IPS DF 4.7 (cell line): ENCODE results near the gene C1orf74.
A peak's percentile ranks its signal among the peaks of the same experiment; 100 is the strongest.

Experiments
- DNase-seq: peaks from one replicate; pipeline ENCODE4 v3.0.0-alpha.2; 2013; ENCODE audit warnings: low spot score; ENCODE audit errors: extremely low read depth

C1orf74 gene

GRCh38 chr1:209784265-209785169 lies at the start of gene C1orf74:
Gene C1orf74 (minus strand): TSS chr1:209784559. CDS start chr1:209783634, 925 bp downstream.
- DNase-seq, result peak; percentile 89

- DNase-seq, result no peak
Observed at GRCh38 chr1:209831615-209832014, 47.3 kb upstream of the C1orf74 start.

DNA sequence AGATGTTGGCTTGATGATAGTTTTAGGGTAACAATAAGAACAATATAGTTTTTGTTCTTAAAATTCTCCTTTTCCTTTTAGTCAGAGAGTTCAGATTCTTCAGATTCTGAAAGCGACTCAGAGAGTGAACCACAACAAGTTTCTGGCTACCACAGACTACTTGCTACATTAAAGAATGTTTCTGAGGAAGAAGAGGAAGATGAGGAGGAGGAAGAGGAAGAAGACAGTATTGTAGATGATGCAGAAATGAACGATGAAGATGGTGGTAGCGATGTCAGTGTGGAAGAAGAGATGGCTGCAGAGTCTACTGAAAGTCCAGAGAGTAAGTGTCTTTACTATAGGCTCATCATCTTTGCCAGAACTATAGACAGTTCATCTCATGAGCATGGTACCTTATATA lies 46.4 kb upstream of the C1orf74 start:
- no peak for DNase-seq

- DNase-seq, result no peak
Observed at GRCh38 chr1:209829716-209830115, 45.4 kb upstream of the C1orf74 start.

DNA sequence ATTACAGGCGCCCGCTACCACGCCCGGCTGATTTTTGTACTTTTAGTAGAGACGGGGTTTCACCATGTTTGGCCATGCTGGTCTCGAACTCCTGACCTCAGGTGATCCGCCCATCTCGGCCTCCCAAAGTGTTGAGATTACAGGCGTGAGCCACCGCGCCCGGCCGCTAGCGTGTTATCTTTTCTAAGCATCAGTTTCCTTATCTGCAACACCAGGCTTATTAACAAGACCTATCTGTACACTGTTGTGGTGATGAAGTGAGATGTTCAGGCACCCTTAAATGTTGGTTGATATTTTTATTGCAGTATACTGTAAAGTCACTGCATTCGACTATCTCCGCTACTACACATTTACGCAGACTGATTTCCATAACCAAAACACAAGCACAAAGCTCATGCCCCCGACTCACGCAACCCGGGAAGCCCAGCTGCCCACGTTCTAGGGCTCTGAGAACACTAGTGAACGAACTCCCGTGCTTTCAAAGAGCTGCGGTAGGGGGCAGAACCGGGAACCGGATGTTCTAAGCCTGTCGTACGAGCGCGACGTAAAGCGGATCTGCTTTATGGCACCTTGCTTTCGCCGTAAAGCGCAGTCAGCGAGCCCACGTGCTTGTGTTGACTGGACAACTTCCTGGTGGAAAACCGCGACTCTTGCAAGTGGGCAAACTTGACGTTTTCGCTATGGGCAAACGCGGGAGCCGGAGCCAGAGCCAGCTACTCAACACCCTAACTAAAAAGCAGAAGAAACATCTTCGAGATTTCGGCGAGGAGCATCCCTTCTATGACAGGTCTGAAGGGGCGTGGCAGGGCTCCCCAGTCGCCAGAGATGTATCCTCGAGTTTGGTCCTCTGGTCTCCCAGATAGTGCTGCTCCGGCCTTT lies 43.3 kb upstream of the C1orf74 start, which contains the start of gene UTP25:
UTP25 (plus strand) TSS at position 589 of the 879 bp plus-strand sequence; CDS start at position 681, 92 bp downstream.
- peak; percentile 94 for DNase-seq

DNA sequence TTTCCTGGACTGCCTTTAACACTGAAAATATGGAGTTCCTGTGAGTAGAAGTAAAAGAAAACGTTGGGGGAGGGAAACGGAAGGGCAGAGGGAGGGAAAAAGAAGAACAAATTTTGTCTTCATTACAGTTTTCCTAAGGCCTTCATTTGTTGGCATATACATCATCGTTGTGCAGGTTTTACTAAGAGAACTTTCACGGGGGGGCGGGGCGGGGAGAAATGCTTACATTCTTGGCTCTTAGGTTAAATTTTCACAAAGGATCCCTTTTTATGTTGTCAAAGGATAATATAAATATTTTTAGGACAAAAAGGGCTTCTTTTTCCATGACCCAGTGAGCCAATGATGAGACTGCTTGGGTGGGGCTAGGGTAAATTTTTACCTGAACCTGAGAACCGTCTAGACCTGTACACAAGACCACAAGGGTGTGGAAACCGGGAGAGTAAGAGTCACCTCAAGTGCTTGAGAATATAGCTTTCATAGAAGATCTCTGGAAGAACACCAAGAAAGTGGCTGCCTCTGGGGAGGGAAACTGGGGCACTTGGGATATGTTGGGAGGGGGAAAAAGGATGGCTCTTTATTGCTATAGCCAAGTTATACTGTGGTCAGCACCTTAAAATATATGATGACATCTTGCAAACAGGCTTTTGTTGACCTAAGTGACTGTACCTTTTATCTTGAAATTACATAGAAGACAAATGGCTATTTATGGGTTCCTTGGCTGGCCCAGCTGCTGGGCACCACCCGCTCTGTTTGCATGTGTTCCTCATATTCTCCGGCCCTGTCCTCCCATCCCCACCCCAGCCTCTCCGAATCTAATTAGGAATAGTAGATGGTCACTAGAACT lies 41.5 kb upstream of the C1orf74 start:
- DNase-seq, result no peak

DNA sequence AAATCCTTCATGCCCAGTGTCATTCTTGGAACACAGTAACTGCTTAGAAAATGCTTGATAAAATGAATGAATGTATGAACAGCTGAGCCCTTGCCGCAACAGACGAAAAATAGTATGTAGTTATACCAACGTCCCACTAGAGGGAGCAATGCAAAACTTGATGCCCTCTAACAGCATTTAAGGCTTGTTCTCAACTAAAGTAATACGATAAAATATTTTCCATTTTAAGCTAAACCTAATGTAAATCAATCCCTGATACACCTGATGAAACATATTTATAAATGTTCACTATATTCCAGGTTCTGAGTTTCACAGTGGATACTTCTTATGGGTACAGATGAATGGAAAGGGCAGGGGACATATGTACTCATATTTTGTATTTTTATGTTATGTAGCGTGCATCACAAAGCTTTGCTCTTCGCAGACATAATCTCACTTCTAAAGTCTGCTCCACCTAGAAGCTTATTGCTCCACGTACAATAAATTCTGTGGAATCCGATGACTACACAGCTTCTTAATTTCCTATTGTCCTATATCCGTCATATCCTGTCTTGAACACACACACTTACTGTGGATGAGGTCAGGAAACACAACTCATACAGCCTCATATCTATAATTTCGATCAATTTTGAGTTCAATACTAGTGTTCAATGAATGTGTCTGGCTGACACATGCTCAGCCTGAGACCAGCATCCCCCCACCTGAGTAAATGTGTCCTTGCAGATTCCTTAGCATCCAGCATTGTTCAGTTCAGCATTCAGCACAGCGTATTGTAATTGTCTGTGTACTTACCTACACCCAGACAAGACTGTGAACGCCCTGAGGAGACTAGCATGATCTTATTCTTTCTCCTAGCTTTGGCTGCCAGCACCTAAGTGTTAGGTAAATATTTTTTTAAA lies 39.0 kb upstream of the C1orf74 start:
- no peak for DNase-seq

DNA sequence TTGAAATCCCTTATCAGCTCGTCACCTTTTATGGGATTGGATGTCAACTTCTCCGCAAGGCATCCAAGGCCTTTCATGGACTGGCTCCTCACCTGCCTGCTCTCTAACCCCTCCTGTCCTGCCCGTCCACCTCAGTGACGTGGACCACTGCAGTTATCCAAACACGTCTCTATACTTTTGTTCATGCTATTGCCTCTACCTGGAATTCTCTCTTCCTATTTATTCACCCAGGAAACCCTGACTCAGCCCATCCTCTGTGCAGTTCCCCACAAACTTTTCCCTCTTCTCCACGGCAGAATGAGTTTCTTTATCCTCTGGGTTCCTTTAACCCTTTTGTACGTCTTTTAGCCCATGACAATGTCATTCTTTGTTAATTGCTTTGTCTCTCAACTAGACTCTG lies 38.3 kb upstream of the C1orf74 start:
- no peak for DNase-seq

DNA sequence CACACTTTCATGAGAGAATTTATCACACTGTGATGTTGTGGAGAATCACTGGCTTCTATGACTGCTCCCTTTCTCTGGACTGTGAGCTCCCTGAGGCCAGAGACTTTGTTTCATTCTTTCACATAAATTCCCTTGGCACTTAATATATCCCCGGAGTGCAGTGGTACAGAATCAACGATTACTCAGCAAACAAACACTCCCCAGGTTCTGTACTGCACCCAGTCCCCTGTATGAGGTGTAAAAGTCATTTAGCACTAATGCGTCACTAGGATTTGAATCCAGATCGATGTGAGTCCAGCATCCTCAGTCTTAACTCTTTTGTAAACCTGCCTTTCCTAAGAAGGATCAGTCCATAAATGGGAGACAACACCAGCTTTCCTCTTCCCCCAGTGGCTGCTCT lies 36.6 kb upstream of the C1orf74 start:
- no peak for DNase-seq

- no peak for DNase-seq
Observed at GRCh38 chr1:209819058-209819457, 34.7 kb upstream of the C1orf74 start.

DNA sequence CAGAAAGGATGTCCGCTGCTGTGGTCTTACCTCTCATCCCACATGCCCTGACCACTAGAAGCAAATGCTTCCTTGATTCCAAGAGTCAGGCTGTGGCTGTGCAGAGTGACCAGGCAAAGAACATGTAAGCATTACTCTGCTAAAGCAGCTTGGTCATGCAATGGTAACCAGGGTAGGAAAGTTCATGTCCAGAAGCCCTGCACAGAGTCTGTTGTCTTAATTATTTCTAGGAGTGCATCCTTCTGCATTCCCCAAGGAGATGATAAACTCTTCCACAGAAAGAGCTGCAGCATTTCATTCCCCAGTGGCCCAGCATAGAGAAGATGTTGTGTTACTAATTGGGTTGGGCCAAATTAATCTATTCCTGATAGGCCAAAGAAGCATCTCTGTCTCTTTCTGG lies 33.3 kb upstream of the C1orf74 start:
- no peak for DNase-seq

DNA sequence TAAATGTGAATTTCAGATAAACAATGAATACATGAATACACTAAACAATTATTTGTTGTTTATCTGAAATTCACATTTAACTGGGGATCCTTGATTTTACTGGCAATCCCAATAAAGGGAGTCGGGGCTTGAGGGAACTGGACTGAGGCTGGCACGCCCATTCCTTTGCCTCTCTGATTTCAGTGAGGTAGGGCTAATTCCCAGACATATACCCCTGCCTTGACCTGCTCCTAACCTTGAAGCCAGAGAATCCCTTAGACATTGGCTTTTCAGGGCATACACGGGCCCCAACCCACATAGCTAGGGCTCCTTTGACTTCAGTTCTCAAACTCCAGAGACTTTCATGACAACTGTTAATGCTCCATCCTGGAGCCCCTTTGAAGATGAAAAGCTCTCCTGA lies 32.6 kb upstream of the C1orf74 start:
- DNase-seq, result no peak

DNA sequence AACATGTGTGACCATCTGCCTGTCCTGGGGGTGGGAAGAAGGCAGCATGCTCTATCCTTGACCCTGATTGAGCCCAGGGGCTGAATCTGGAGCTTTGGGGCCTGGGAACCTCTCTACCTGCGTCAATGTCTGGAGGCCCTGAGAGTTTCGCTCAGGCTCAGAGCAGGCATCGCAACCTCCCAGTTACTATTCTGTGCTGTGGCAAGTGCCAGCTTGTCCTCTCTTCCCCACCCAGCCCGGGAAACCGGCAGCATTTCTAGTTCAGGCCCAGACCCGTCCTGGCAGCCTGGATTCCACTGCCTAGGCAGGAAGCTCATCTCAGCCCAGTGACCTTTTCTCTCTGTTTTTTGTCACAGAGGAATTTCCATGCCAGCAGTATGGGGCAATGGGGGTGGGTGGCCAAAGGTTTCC lies 31.6 kb upstream of the C1orf74 start:
- no peak for DNase-seq

DNA sequence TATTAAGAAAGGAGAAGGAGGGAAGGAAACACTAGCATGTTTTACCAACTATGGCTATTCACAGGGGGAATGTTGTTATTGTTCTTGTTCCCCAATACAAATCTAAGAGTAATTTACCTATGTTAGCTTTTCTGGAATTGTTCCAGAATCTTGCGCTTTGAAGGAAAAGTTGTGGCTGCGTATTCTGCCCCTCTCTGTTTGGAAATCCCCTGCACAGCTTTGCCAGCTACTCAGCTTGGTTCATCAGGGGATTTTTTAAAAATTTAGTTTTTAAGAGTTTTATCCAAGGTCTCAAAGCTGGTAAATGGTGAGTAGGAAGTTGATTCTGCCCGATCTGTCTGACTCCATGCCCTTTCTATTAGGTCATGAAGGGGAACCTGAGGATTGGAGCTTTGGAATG lies 31.1 kb upstream of the C1orf74 start:
- no peak for DNase-seq

- no peak for DNase-seq
Observed at GRCh38 chr1:209813902-209814301, 29.5 kb upstream of the C1orf74 start.

DNA sequence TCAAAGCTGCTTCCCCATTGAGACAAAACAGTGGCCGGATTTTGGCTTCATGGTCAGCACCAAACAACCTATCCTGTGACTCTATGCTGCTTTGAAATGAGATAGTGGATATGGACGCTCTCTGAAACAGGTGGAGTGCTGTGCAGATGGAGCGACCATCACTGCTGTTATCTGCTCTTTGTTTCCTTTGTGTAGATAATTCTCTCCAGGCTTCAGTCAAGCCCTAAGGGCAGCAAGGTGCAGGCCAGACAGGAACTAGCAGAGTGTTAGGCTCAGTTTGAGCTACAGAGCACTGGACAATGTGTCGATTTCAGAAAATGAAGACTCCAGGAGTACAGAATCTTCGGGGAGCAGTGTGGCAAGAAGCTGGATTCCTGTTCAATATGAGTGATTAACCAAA lies 26.4 kb upstream of the C1orf74 start:
- DNase-seq, result no peak

DNA sequence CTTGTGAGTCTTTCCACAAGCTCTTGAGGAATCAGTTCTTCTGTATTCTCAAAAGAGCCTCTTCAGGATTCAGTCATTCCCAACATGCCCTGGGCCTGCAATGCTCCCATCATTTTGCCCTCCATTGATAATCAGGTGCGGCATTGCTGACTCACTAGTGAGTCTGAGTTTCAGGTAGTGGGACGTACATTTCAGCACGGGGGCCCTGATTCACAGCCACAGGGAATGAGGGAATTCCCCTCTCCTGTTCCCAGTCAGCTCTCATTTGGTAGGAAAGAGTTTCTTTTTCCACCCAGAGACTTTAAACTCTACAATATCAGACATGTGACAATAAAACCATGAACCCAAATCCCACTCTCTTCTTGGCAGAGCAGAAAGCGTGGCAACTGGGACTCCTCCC lies 25.3 kb upstream of the C1orf74 start:
- DNase-seq, result no peak

GRCh38 chr1:209808059-209808581 lies 23.8 kb upstream of the C1orf74 start:
- no peak for DNase-seq

- DNase-seq, result no peak
Observed at GRCh38 chr1:209807509-209807908, 23.1 kb upstream of the C1orf74 start.
